ENCODE results near the gene CXorf58. TPM values are rescaled to one million over a fixed set of nuclear protein-coding genes. Genes with fewer than 3 reads are reported as not detected.

CXorf58 gene
- total and polyA plus RNA-seq, 8 donors = 0.13 to 0.52 (median 0.25) TPM; not detected in 3

GRCh38 chrX:23935106-23935505 is 27.3 kb downstream of the CXorf58 start:
- Histone ChIP-seq H3K4me1 (no peaks in the 10 kb centered on the region), H3K4me3 (no peak overlapping the region), H3K27ac (no peak overlapping the region), H3K9me3 (no peaks in the 10 kb centered on the region), H3K27me3 (no peaks in the 10 kb centered on the region), H3K36me3 (no peaks in the 10 kb centered on the region)
- DNase-seq (no peak), ATAC-seq (no peak)
- intact Hi-C loops (cut with DNase I) = no loop called here
- TF ChIP-seq, protein P1, sequence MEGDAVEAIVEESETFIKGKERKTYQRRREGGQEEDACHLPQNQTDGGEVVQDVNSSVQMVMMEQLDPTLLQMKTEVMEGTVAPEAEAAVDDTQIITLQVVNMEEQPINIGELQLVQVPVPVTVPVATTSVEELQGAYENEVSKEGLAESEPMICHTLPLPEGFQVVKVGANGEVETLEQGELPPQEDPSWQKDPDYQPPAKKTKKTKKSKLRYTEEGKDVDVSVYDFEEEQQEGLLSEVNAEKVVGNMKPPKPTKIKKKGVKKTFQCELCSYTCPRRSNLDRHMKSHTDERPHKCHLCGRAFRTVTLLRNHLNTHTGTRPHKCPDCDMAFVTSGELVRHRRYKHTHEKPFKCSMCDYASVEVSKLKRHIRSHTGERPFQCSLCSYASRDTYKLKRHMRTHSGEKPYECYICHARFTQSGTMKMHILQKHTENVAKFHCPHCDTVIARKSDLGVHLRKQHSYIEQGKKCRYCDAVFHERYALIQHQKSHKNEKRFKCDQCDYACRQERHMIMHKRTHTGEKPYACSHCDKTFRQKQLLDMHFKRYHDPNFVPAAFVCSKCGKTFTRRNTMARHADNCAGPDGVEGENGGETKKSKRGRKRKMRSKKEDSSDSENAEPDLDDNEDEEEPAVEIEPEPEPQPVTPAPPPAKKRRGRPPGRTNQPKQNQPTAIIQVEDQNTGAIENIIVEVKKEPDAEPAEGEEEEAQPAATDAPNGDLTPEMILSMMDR (IDR thresholded peaks at IDR 0.05) = no peak

DNA sequence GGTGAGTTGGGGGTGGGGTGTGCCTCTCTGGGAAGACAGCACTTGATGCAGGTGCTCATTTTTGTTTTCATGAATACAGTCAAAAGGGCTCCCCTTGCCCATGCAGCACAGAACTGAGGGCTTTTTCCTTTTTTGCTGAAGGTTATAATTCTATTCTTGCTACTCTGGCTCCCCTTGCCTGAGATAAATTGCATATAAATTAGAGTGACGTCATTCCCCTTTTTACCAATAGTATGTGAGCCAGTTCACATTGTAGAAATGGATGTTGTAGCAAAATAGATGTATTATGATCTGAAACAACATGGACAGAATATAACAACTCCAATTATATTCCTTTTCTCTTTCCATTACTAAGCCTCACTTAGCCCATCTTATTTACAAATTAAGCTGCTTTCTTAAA is 28.4 kb downstream of the CXorf58 start:
- no peaks in the 10 kb centered on the region for H3K36me3 ChIP-seq
- no peaks in the 10 kb centered on the region for H3K9me3 ChIP-seq
- no peaks in the 10 kb centered on the region for H3K27me3 ChIP-seq
- H3K4me1 ChIP-seq = no peaks in the 10 kb centered on the region
- H3K27ac ChIP-seq = no peak overlapping the region
- no peak overlapping the region for H3K4me3 ChIP-seq
- ATAC-seq = no peak
- TF ChIP-seq, protein P1 (IDR thresholded peaks at IDR 0.05) = no peak
- no peak for DNase-seq
- intact Hi-C loops (cut with DNase I) = no loop called here

- TF ChIP-seq, protein P1 (IDR thresholded peaks at IDR 0.05) = no peak
- H3K4me3 ChIP-seq = no peak overlapping the region
- H3K36me3 ChIP-seq = no peaks in the 10 kb centered on the region
- no peaks in the 10 kb centered on the region for H3K9me3 ChIP-seq
- no peak for ATAC-seq
- H3K27ac ChIP-seq = no peak overlapping the region
- H3K4me1 ChIP-seq = no peaks in the 10 kb centered on the region
- DNase-seq = no peak
- H3K27me3 ChIP-seq = no peaks in the 10 kb centered on the region
- intact Hi-C loops (cut with DNase I) = no loop called here
These were observed 29.3 kb downstream of the CXorf58 start for GRCh38 chrX:23937100-23937499.

DNA sequence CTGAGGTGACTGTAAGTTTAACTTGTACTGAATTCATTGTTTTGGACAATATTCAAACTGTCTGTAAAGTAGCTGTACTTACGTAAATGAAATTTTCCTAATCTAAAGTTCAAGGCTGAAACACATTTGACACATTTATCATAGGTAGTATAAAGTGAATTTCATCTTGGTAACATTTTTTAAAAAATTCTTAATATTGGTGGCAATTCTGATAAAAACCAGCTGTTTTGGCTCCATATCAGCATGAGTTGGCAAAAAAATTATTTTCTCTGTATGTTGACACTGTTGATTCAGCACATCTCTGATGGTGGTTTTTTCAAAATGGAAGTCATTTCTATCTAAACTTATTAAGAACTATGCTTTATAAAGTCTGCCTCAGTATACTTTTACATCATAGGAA is 30.9 kb downstream of the CXorf58 start:
- DNase-seq (no peak), ATAC-seq (no peak)

GRCh38 chrX:23939203-23939602 is 31.4 kb downstream of the CXorf58 start:
- no peak overlapping the region for H3K4me3 ChIP-seq
- no peak overlapping the region for H3K27ac ChIP-seq
- ATAC-seq (no peak), DNase-seq (no peak)
- H3K27me3 ChIP-seq = peaks cover 0 to 5% of the 10 kb centered on the region in 2 donors
- H3K4me1 ChIP-seq = no peaks in the 10 kb centered on the region
- no peaks in the 10 kb centered on the region for H3K36me3 ChIP-seq
- TF ChIP-seq, protein P1 (IDR thresholded peaks at IDR 0.05) = no peak
- intact Hi-C loops (cut with DNase I) = no loop called here
- no peaks in the 10 kb centered on the region for H3K9me3 ChIP-seq

More for the DNA sequence above, 30.9 kb downstream of the CXorf58 start:
- Histone ChIP-seq H3K4me1 (no peaks in the 10 kb centered on the region), H3K27me3 (no peaks in the 10 kb centered on the region), H3K36me3 (no peaks in the 10 kb centered on the region), H3K27ac (no peak overlapping the region), H3K9me3 (no peaks in the 10 kb centered on the region), H3K4me3 (no peak overlapping the region)
- TF ChIP-seq, protein P1 (IDR thresholded peaks at IDR 0.05) = no peak
- intact Hi-C loops (cut with DNase I) = no loop called here

Data from left lung (tissue), 10 donors.